ENCODE results near the gene ANKRD11.

DNA sequence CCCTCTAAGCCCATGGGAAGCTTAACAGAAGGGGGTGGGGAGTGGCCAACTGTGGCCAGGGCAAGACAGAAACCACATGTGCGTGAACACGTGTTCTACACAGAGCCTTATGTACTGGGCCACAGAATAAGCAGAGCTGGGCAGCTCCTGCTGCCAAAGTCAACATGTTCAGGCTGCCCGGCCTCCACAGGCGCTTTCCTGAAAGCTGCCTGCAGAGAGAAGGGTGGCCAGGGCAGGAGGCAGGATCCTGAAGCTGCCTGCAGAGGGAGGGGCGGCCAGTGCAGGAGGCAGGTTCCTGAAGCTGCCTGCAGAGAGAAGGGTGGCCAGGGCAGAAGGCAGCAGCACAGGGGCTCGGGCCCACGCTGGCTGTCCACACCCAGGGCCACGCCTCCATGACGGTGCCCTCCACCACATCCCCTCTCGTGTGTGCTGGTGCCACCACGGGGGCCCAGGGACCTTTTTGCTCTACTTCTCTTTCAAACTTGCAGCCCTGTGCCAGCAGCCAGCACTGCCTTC is 79.5 kb downstream of the ANKRD11 start:
- TF ChIP-seq, protein P1, sequence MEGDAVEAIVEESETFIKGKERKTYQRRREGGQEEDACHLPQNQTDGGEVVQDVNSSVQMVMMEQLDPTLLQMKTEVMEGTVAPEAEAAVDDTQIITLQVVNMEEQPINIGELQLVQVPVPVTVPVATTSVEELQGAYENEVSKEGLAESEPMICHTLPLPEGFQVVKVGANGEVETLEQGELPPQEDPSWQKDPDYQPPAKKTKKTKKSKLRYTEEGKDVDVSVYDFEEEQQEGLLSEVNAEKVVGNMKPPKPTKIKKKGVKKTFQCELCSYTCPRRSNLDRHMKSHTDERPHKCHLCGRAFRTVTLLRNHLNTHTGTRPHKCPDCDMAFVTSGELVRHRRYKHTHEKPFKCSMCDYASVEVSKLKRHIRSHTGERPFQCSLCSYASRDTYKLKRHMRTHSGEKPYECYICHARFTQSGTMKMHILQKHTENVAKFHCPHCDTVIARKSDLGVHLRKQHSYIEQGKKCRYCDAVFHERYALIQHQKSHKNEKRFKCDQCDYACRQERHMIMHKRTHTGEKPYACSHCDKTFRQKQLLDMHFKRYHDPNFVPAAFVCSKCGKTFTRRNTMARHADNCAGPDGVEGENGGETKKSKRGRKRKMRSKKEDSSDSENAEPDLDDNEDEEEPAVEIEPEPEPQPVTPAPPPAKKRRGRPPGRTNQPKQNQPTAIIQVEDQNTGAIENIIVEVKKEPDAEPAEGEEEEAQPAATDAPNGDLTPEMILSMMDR (optimal IDR thresholded peaks at IDR 0.05 in 1 of 3, IDR thresholded peaks at IDR 0.05 in 1 of 3, conservative IDR thresholded peaks at IDR 0.05 in 1 of 3; ENCODE audit: extremely low read depth in 1 of 3, insufficient read depth in 2 of 3, low read length in 3 of 3) = peak in 1 of 3 experiments; percentile 39
- TF ChIP-seq EZH2 (IDR thresholded peaks at IDR 0.05; ENCODE audit: low read length) = no peak
